Ammon's horn (tissue), 1 donor: ENCODE data around the gene LRRC4B.
"Not testable (repeated sequence)": the region's sequence is repeated elsewhere in the genome, so short reads cannot be mapped to it uniquely, and the experiment has no call there.

Experiments used
- DNase-seq: peaks from one replicate; pipeline ENCODE4 v3.0.0-alpha.2; 2016; ENCODE audit warnings: low spot score

LRRC4B gene

GRCh38 chr19:50552540-50552939, 15.7 kb downstream of the LRRC4B start:
- no peak for DNase-seq

- peak; percentile 92 for DNase-seq
Measured at GRCh38 chr19:50551715-50552187, 16.5 kb downstream of the LRRC4B start.

- DNase-seq = no peak
Measured at GRCh38 chr19:50551034-50551714, 17.1 kb downstream of the LRRC4B start.

- DNase-seq = no peak
Measured at GRCh38 chr19:50550594-50550966, 17.7 kb downstream of the LRRC4B start.

GRCh38 chr19:50549927-50550593, 18.2 kb downstream of the LRRC4B start:
- DNase-seq = no peak

GRCh38 chr19:50549059-50549926, 18.9 kb downstream of the LRRC4B start:
- DNase-seq = no peak

GRCh38 chr19:50548191-50549058, 19.8 kb downstream of the LRRC4B start:
- peak; percentile 90 for DNase-seq

GRCh38 chr19:50547385-50548190, 20.6 kb downstream of the LRRC4B start:
- no peak for DNase-seq

GRCh38 chr19:50546527-50547221, 21.6 kb downstream of the LRRC4B start:
- DNase-seq = no peak

- no peak for DNase-seq
Measured at GRCh38 chr19:50542943-50543342, 25.3 kb downstream of the LRRC4B start.

- DNase-seq = peak; percentile 94
Measured at GRCh38 chr19:50537769-50538230, 30.4 kb downstream of the LRRC4B start.

GRCh38 chr19:50537306-50537685, 30.9 kb downstream of the LRRC4B start:
- no peak for DNase-seq

- no peak for DNase-seq
Measured at GRCh38 chr19:50536662-50537305, 31.5 kb downstream of the LRRC4B start.

- DNase-seq = no peak
Measured at GRCh38 chr19:50535672-50536187, 32.5 kb downstream of the LRRC4B start.

GRCh38 chr19:50534478-50534877, 33.8 kb downstream of the LRRC4B start:
- DNase-seq = no peak

GRCh38 chr19:50532952-50533351, 35.3 kb downstream of the LRRC4B start:
- no peak for DNase-seq

- DNase-seq = peak; percentile 47
Measured at GRCh38 chr19:50531171-50531612, 37.0 kb downstream of the LRRC4B start.

- DNase-seq = not testable (repeated sequence)
Measured at GRCh38 chr19:50528052-50528451, 40.2 kb downstream of the LRRC4B start.

GRCh38 chr19:50522881-50523280, 45.4 kb downstream of the LRRC4B start:
- DNase-seq = no peak
